Uterus (tissue), 2 donors: ENCODE data around the gene KPNA1.

ENCODE experiments used
- CTCF ChIP-seq, 4 experiments: fragments of 200-600 bp in 2 of 4; fragments of 450-650 bp in 2 of 4; sonication (generic) in 2 of 4; IDR thresholded peaks; one replicate each; pipeline ENCODE4 v1.5.1; 2016 to 2019; ENCODE audit warnings: antibody characterized with exemption in 4 of 4, mild to moderate bottlenecking in 2 of 4, moderate library complexity in 1 of 4
- POLR2A ChIP-seq, 2 donors: fragments of 450-650 bp; IDR thresholded peaks; one replicate each; pipeline ENCODE4 v1.6.1; 2016; ENCODE audit warnings: antibody characterized with exemption in 2 of 2, mild to moderate bottlenecking in 1 of 2, moderate library complexity in 1 of 2

DNA sequence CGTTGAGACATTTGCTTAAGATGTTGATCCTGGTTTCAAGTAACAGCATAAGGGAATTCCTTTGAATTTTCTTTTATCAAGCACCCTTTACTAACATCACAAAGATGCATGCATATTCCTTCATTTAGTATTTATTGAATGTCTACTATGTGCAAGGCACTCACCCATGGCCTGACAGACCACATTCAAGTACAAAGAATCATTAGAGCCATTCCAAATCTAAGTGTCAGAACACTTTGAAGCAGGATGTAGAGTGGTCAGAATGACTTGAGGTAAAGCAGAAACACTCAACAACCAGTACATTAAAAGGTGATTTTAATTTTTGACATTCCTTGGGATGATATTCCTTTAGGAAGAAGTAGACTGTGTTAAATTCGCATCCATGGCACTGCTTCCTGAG is 92.9 kb downstream of the KPNA1 start:
- TF ChIP-seq CTCF (IDR thresholded peaks at IDR 0.05) (no peak), POLR2A (IDR thresholded peaks at IDR 0.05) (no peak)
